ENCODE data around the gene PPM1M.

PPM1M gene

GRCh38 chr3:52299247-52299878, 53.8 kb downstream of the PPM1M start:
- no peak for DNase-seq

Measured in activated CD4-positive, alpha-beta T cell treated with anti-CD3 and anti-CD28 coated beads for 48 hours (primary cell).